K562 (cell line): ENCODE measurements around the gene LONRF3. TPM values are rescaled to one million over a fixed set of nuclear protein-coding genes. Genes with fewer than 3 reads are reported as not detected.
A peak's percentile ranks its signal among the peaks of the same experiment; 100 is the strongest.

Source experiments
- ARID3A ChIP-seq: IDR thresholded peaks from 2 replicates; pipeline ENCODE4 v1.6.1; 2012; ENCODE audit warnings: low read depth, low read length, improper control_type of control experiment, borderline replicate concordance
- DMBX1 ChIP-seq: fragments of 250-450 bp; sonication (Bioruptor Pico); IDR thresholded peaks from 2 replicates; pipeline ENCODE4 v1.8.0; 2022; ENCODE audit warnings: inconsistent platforms, mild to moderate bottlenecking, moderate library complexity, borderline replicate concordance
- ETS1 ChIP-seq: conservative IDR thresholded peaks from 2 replicates; pipeline ENCODE4 v1.6.1; 2011; ENCODE audit warnings: low read depth, mild to moderate bottlenecking, low read length; ENCODE audit not compliant: control insufficient read depth
- HDAC1 ChIP-seq, 2 experiments: fragments of 450-650 bp; IDR thresholded peaks; 2 replicates each; pipeline ENCODE4 v1.6.1; 2016 to 2017; ENCODE audit warnings: inconsistent platforms in 1 of 2, mild to moderate bottlenecking in 1 of 2, moderate library complexity in 1 of 2
- HDGF ChIP-seq: fragments of 450-650 bp; IDR thresholded peaks from 2 replicates; pipeline ENCODE4 v1.6.1; 2016
- KHSRP ChIP-seq: fragments of 450-650 bp; IDR thresholded peaks from 2 replicates; pipeline ENCODE4 v1.6.1; 2017
- MCM3 ChIP-seq: fragments of 450-650 bp; IDR thresholded peaks from 2 replicates; pipeline ENCODE4 v1.6.1; 2016
- MTF1 ChIP-seq: fragments of 250-450 bp; sonication (Bioruptor Pico); IDR thresholded peaks from 2 replicates; pipeline ENCODE4 v1.9.0; 2021; ENCODE audit warnings: moderate library complexity, mild to moderate bottlenecking, inconsistent platforms, borderline replicate concordance
- RBBP5 ChIP-seq: fragments of 200-600 bp; sonication (generic); IDR thresholded peaks from 2 replicates; pipeline ENCODE4 v1.6.1; 2012; ENCODE audit warnings: borderline replicate concordance, mild to moderate bottlenecking, low read length, control low read depth, inconsistent platforms; ENCODE audit not compliant: insufficient read depth, poor library complexity, severe bottlenecking
- RBFOX2 ChIP-seq: fragments of 200-400 bp; formaldehyde crosslinking; IDR thresholded peaks from 2 replicates; pipeline ENCODE4 v1.6.1; 2017; ENCODE audit warnings: low read depth, mild to moderate bottlenecking, low read length, moderate library complexity
- SIX5 ChIP-seq, 2 experiments: IDR thresholded peaks; 2 replicates each; pipeline ENCODE4 v1.6.1; 2011; ENCODE audit warnings: low read length in 2 of 2, borderline replicate concordance in 1 of 2, low read depth in 1 of 2, mild to moderate bottlenecking in 1 of 2, moderate library complexity in 1 of 2; ENCODE audit not compliant: insufficient read depth in 1 of 2
- SP1 ChIP-seq: sonication (generic); formaldehyde crosslinking; IDR thresholded peaks from 2 replicates; pipeline ENCODE4 v1.8.1; 2022; ENCODE audit warnings: mild to moderate bottlenecking, missing genetic modification reagents
- ZBTB26 ChIP-seq: fragments of 450-650 bp; formaldehyde crosslinking; IDR thresholded peaks from 2 replicates; pipeline ENCODE4 v1.4.0; 2022; ENCODE audit warnings: missing genetic modification characterization
- ZBTB34 ChIP-seq: fragments of 250-450 bp; sonication (Bioruptor Pico); IDR thresholded peaks from 2 replicates; pipeline ENCODE4 v1.8.0; 2021; ENCODE audit warnings: mild to moderate bottlenecking, moderate library complexity
- ZBTB8A ChIP-seq: fragments of 450-650 bp; IDR thresholded peaks from 2 replicates; pipeline ENCODE4 v1.6.1; 2018; ENCODE audit warnings: mild to moderate bottlenecking, moderate library complexity; ENCODE audit not compliant: partially characterized antibody
- ZFX ChIP-seq: sonication (generic); formaldehyde crosslinking; IDR thresholded peaks from 2 replicates; pipeline ENCODE4 v1.8.0; 2022; ENCODE audit warnings: mild to moderate bottlenecking, missing genetic modification reagents, moderate library complexity
- ZNF24 ChIP-seq: fragments of 450-650 bp; IDR thresholded peaks from 2 replicates; pipeline ENCODE4 v1.6.1; 2016
- ZNF449 ChIP-seq: fragments of 250-450 bp; sonication (Bioruptor Pico); IDR thresholded peaks from 2 replicates; pipeline ENCODE4 v1.8.0; 2022; ENCODE audit warnings: moderate library complexity, mild to moderate bottlenecking, inconsistent platforms
- ZNF586 ChIP-seq: fragments of 450-650 bp; formaldehyde crosslinking; conservative IDR thresholded peaks from 2 replicates; pipeline ENCODE4 v1.4.0; 2020; ENCODE audit warnings: mild to moderate bottlenecking, moderate library complexity
- ZNF699 ChIP-seq: fragments of 250-450 bp; sonication (Bioruptor Pico); IDR thresholded peaks from 2 replicates; pipeline ENCODE4 v1.8.0; 2021; ENCODE audit warnings: mild to moderate bottlenecking, moderate library complexity; ENCODE audit not compliant: insufficient replicate concordance
- ZNF76 ChIP-seq: fragments of 250-450 bp; sonication (Bioruptor Pico); IDR thresholded peaks from 2 replicates; pipeline ENCODE4 v1.4.0; 2020; ENCODE audit warnings: mild to moderate bottlenecking, moderate library complexity, borderline replicate concordance
- ZNF77 ChIP-seq: fragments of 250-450 bp; sonication (Bioruptor Pico); IDR thresholded peaks from 2 replicates; pipeline ENCODE4 v1.5.0; 2020
- polyA plus RNA-seq, 8 experiments: library from polyadenylated mRNA; depleted of rRNA in 4 of 8; stranded (reverse) in 5 of 8; unstranded in 3 of 8; fragments of >200 nt; fragmentation: Nextera tagmentation in 2 of 8; fragmentation: Illumina TruSeq in 1 of 8; extraction: Ambion mirVana in 2 of 8; extraction: Trizol in 1 of 8; gene quantifications; 2 replicates each; pipeline versions ENCODE4 v1.2.1 to v1.2.3, GENCODE V29; 2011 to 2014; ENCODE audit warnings: inconsistent platforms in 1 of 8, missing spikeins in 1 of 8
- total RNA-seq, 7 experiments: library from RNA; depleted of rRNA in 6 of 7; stranded (reverse); fragments of >200 nt in 6 of 7; fragmentation: Illumina TruSeq in 2 of 7; extraction: Trizol in 2 of 7; gene quantifications; 2 replicates each; pipeline versions ENCODE4 v1.2.1 to v1.2.3, GENCODE V29; 2011 to 2021; ENCODE audit warnings: low replicate concordance in 1 of 7

LONRF3 gene
- total and polyA plus RNA-seq, 9 of the 15 experiments (the other 6 are each of a cell fraction or from before 2014, with no cell fraction given), result 1.3 to 22.0 (median 8.7) TPM

GRCh38 chrX:118948270-118948669 is 26.1 kb upstream of the LONRF3 start (continued):
- TF ChIP-seq ZNF24, result no peak
- TF ChIP-seq ZNF699 (CRISPR knock-in tag), result no peak
- TF ChIP-seq ZFX (CRISPR knock-in tag), result no peak
- no peak for TF ChIP-seq SIX5 (IDR thresholded peaks at IDR 0.05; ENCODE audit: borderline replicate concordance in 1 of 2, insufficient read depth in 1 of 2, low read depth in 1 of 2, low read length in 2 of 2)
- TF ChIP-seq SP1 (CRISPR knock-in tag), result 0 out of 2 replicates have a peak, but pooled peaks have one; percentile 23
- no peak for TF ChIP-seq HDAC1 (IDR thresholded peaks at IDR 0.05)
- TF ChIP-seq ZBTB26 (CRISPR knock-in tag), result no peak
- TF ChIP-seq ZNF586 (CRISPR knock-in tag), result no peak
- TF ChIP-seq KHSRP, result no peak
- TF ChIP-seq ARID3A, result no peak
- TF ChIP-seq RBFOX2, result no peak
- TF ChIP-seq ETS1, result no peak
- no peak for TF ChIP-seq MCM3
- no peak for TF ChIP-seq ZBTB8A
- no peak for TF ChIP-seq ZNF76 (CRISPR knock-in tag)
- no peak for TF ChIP-seq RBBP5
- no peak for TF ChIP-seq ZNF77 (CRISPR knock-in tag)
- TF ChIP-seq HDGF, result no peak
- TF ChIP-seq ZBTB34 (CRISPR knock-in tag), result no peak
- no peak for TF ChIP-seq MTF1 (CRISPR knock-in tag)
- no peak; the same call in 1 of the 2 replicates for TF ChIP-seq DMBX1 (CRISPR knock-in tag)
- no peak for TF ChIP-seq ZNF449 (CRISPR knock-in tag)
